ENCODE measurements around the gene COPE.

COPE gene

DNA sequence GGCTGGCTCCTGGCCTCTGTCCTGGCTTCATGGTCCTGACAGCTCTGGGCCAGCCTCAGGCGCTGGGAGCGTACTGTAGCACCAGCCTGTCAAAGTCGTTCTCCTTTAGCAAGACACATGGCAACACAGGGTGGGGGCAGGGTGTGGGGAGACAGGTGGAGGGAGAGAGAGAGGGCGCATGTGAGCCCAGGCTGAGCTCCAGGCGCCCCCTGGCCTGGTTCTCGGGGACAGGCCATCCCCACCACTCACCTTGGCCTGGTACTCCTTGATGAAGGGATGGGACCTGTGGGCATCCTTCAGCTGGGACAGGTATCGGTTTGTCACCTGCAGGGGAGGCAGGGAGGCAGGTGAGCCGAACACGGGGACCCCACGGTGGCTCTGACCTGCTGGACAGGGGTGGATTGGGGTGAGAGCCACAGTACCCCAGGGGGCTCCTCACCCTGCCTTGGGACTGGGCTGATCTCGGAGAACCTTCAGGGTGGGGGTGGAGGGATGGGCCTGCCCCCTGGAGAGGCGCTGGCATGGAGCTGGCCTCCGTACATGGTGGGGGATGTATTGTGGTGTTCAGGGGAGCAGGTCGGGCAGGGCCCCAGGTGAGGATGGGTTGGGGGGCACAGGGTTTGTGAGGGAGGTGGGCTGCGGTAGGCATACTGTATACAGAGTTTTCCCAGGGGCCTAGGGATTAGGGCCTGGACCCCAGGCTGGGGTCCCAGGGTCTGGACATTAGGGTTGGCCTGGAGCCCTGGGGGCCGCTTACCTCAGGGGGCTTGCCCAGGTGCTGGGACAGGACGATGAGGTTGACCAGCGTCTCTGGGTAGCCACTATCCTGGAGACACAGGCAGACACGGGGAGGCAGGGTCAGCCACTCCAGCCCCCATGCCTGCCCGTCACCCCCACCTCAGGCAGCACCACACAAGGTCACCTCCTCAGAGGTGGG, 19.3 kb downstream of the COPE start:
- Histone ChIP-seq H3K4me1 (ENCODE audit: insufficient read depth, low read length) (peaks cover under 1% of the 10 kb centered on the region), H3K36me3 (ENCODE audit: insufficient read depth, low read length) (peaks cover 40% of the 10 kb centered on the region), H3K4me3 (ENCODE audit: low read length) (no peak overlapping the region), H3K27me3 (ENCODE audit: insufficient read depth, low read length) (no peaks in the 10 kb centered on the region), H3K9me3 (ENCODE audit: low read length) (no peaks in the 10 kb centered on the region), H2AFZ (ENCODE audit: low read depth, low read length) (no peak overlapping the region)

- H3K4me3 ChIP-seq (ENCODE audit: low read length): no peak overlapping the region
These were observed 20.4 kb downstream of the COPE start for GRCh38 chr19:18898607-18899408.

GRCh38 chr19:18898081-18898606, 21.0 kb downstream of the COPE start:
- peaks cover 15% of the 10 kb centered on the region for H3K4me1 ChIP-seq (ENCODE audit: insufficient read depth, low read length)
- peaks cover 27% of the 10 kb centered on the region for H3K36me3 ChIP-seq (ENCODE audit: insufficient read depth, low read length)
- H3K4me3 ChIP-seq (ENCODE audit: low read length): no peak overlapping the region
- H2AFZ ChIP-seq (ENCODE audit: low read depth, low read length): no peak overlapping the region
- H3K9me3 ChIP-seq (ENCODE audit: low read length): no peaks in the 10 kb centered on the region
- H3K27me3 ChIP-seq (ENCODE audit: insufficient read depth, low read length): no peaks in the 10 kb centered on the region

More at GRCh38 chr19:18898607-18899408, 20.4 kb downstream of the COPE start:
- Histone ChIP-seq H2AFZ (ENCODE audit: low read depth, low read length) (no peak overlapping the region), H3K4me1 (ENCODE audit: insufficient read depth, low read length) (peaks cover 11% of the 10 kb centered on the region), H3K36me3 (ENCODE audit: insufficient read depth, low read length) (peaks cover 33% of the 10 kb centered on the region), H3K27me3 (ENCODE audit: insufficient read depth, low read length) (no peaks in the 10 kb centered on the region), H3K9me3 (ENCODE audit: low read length) (no peaks in the 10 kb centered on the region)

DNA sequence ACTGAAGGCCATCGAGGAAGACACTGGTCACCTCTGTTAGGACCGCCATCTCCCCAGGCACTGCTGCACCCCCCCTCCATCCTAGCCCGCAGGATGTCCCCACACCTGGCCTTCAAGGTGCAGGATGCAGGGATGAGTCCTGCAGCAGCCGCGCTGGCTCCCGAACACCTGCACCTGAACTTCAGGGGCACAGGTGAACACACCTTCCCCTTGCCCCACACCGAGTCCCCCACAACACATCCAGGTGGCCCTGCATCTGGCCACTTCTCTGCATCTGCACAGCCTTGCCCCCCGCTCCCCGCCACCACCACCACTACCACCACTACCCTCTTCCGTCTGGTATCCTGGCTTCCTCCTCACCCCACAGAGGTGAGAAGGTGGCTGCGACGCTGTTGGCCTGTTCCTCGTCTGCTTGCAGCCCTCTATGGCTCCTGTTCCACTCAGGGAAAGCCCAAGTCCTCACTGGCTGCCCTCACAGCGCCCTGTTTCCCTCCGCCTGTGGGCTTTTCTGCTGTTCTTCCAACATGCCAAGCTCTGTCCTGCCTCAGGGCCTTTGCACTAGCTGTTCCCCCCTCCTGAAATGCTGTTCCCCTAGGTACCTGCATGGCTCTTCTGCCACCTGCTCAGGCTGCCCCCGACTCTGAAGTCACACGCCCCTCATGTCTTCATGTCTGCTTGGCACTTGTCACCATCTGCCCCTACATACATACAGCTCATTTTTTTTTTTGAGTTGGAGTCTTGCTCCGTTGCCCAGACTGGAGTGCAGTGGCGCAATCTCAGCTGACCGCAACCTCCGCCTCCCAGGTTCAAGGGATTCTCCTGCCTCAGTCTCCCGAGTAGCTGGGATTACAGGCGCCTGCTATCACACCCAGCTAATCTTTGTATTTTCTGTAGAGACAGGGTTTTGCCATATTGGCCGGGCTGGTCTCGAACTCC, 21.8 kb downstream of the COPE start:
- Histone ChIP-seq H3K4me3 (ENCODE audit: low read length) (no peak overlapping the region), H2AFZ (ENCODE audit: low read depth, low read length) (no peak overlapping the region), H3K4me1 (ENCODE audit: insufficient read depth, low read length) (peaks cover 15% of the 10 kb centered on the region), H3K9me3 (ENCODE audit: low read length) (no peaks in the 10 kb centered on the region), H3K36me3 (ENCODE audit: insufficient read depth, low read length) (peaks cover 22% of the 10 kb centered on the region), H3K27me3 (ENCODE audit: insufficient read depth, low read length) (no peaks in the 10 kb centered on the region)

DNA sequence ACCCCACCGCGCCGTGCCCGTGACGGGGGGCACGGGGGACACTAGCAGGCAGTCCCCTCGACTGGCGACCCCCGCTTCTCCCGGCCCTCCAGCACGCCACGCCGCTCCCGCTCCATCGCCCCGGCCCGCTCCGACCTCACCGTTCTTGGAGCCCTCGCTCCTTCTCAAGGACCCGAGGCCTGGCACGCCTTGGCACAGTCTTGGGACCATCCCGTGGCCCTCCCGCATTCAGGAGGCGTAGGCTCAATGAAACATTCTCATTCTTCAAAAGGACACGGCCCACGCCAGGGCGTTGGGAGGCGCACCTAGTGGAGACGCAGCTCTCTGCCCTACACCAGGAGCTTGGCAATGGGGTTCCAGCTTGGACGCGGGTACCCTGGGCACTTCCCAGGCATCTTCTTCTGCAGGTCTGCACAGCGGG, 22.8 kb downstream of the COPE start:
- Histone ChIP-seq H3K36me3 (ENCODE audit: insufficient read depth, low read length) (peaks cover 25% of the 10 kb centered on the region), H3K9me3 (ENCODE audit: low read length) (no peaks in the 10 kb centered on the region), H2AFZ (ENCODE audit: low read depth, low read length) (no peak overlapping the region), H3K27me3 (ENCODE audit: insufficient read depth, low read length) (no peaks in the 10 kb centered on the region), H3K4me3 (ENCODE audit: low read length) (no peak overlapping the region), H3K4me1 (ENCODE audit: insufficient read depth, low read length) (peaks cover 15% of the 10 kb centered on the region)

GRCh38 chr19:18895824-18896341, 23.3 kb downstream of the COPE start, which contains the start of gene CERS1:
TSS of gene CERS1 (minus strand) at chr19:18896158. CDS start at chr19:18896072, 86 bp downstream.
- Histone ChIP-seq H3K4me1 (ENCODE audit: insufficient read depth, low read length) (peaks cover 15% of the 10 kb centered on the region), H3K9me3 (ENCODE audit: low read length) (no peaks in the 10 kb centered on the region), H2AFZ (ENCODE audit: low read depth, low read length) (peak within 1 kb of the TSS; percentile 44), H3K4me3 (ENCODE audit: low read length) (peak within 1 kb of the TSS; percentile 60), H3K27me3 (ENCODE audit: insufficient read depth, low read length) (no peaks in the 10 kb centered on the region), H3K36me3 (ENCODE audit: insufficient read depth, low read length) (peaks cover 26% of the 10 kb centered on the region)

DNA sequence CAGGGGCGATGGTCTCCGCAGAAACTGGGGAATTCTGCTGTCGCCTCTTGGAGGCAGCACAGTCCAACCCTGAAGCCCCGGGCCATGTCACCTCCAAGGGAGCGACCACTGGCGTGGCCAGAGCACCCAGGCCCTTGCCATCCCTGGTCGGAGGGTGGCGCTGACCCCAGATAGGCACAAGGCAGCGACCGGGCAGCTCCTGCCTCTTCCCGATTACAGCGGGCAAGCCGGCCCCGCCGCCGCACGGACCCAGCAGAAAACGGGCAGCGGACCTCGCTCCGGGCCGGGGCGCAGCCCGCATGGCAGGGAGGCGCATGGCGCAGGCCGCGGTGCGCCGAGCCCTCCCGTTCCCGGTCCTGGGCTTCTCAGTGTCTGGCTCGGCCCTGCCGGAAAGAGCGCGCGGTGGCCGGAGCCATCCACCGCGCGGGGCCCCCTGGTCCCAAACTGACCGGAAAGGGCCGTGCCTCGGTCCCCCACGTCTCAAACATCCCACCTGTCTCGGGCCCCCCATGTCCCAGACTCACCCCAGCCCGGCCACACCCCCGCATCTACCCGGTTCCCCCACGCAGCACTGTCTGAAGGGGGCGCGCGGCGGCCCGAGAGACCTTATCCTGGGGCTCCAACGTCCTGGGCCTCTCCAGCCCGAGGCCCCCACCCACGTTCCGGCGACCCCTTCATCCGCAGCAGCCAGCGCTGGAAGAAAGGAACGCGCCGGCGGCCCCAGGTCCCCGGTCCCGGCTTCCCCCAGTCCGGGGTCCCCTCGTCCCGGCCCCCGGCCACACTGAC, 24.0 kb downstream of the COPE start:
- Histone ChIP-seq H3K9me3 (ENCODE audit: low read length) (no peaks in the 10 kb centered on the region), H3K27me3 (ENCODE audit: insufficient read depth, low read length) (no peaks in the 10 kb centered on the region), H3K4me3 (ENCODE audit: low read length) (peak overlapping the region; percentile 60), H2AFZ (ENCODE audit: low read depth, low read length) (peak overlapping the region; percentile 44), H3K4me1 (ENCODE audit: insufficient read depth, low read length) (peaks cover 15% of the 10 kb centered on the region), H3K36me3 (ENCODE audit: insufficient read depth, low read length) (peaks cover 22% of the 10 kb centered on the region)

- H2AFZ ChIP-seq (ENCODE audit: low read depth, low read length): no peak overlapping the region
- peaks cover 15% of the 10 kb centered on the region for H3K4me1 ChIP-seq (ENCODE audit: insufficient read depth, low read length)
- H3K36me3 ChIP-seq (ENCODE audit: insufficient read depth, low read length): peaks cover 19% of the 10 kb centered on the region
- peak overlapping the region; percentile 60 for H3K4me3 ChIP-seq (ENCODE audit: low read length)
- no peaks in the 10 kb centered on the region for H3K9me3 ChIP-seq (ENCODE audit: low read length)
- H3K27me3 ChIP-seq (ENCODE audit: insufficient read depth, low read length): no peaks in the 10 kb centered on the region
These were observed 24.7 kb downstream of the COPE start for GRCh38 chr19:18894254-18895037.

DNA sequence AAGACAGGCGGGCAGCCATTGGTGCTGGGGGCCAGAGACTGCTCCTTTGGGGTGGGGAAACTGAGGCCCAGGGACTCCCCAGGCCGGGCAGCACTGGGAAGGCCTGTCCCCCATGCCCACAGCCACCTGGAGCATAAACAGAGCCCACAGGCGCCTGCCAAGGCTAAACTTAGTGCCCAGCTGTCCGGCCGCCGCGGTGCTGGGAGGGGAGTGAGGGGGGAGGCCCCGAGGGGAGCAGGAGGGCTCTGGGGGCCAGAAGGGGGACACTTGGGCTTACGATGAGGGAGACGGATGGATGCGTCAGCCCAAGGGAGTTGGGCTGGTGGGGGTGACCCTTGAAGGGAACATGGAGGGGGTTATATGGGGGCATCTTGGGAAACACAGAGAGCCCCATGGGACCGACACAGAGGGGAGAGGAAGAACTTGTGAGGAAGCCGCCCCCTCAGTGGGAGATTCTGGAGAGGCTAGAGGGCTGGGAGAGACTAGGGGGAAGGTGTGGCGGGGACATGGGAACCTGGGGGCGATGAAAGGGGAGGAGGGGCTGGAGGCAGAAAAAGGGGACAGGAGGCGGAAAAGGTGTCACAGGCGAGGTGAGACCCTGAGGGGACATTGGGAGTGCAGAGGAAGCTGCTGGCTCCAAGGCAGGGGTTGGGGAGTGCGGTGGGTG, 25.5 kb downstream of the COPE start:
- Histone ChIP-seq H3K4me1 (ENCODE audit: insufficient read depth, low read length) (peaks cover 15% of the 10 kb centered on the region), H2AFZ (ENCODE audit: low read depth, low read length) (no peak overlapping the region), H3K4me3 (ENCODE audit: low read length) (no peak overlapping the region), H3K27me3 (ENCODE audit: insufficient read depth, low read length) (no peaks in the 10 kb centered on the region), H3K9me3 (ENCODE audit: low read length) (no peaks in the 10 kb centered on the region), H3K36me3 (ENCODE audit: insufficient read depth, low read length) (peaks cover 18% of the 10 kb centered on the region)

- Histone ChIP-seq H3K27me3 (ENCODE audit: insufficient read depth, low read length) (no peaks in the 10 kb centered on the region), H2AFZ (ENCODE audit: low read depth, low read length) (no peak overlapping the region), H3K36me3 (ENCODE audit: insufficient read depth, low read length) (peaks cover 32% of the 10 kb centered on the region), H3K4me3 (ENCODE audit: low read length) (no peak overlapping the region), H3K4me1 (ENCODE audit: insufficient read depth, low read length) (peaks cover 15% of the 10 kb centered on the region), H3K9me3 (ENCODE audit: low read length) (no peaks in the 10 kb centered on the region)
These were observed 29.0 kb downstream of the COPE start for GRCh38 chr19:18889949-18890745.
